ENCODE results near the gene IMMP2L. TPM values are rescaled to one million over a fixed set of nuclear protein-coding genes. Genes with fewer than 3 reads are reported as not detected.
A peak's percentile ranks its signal among the peaks of the same experiment; 100 is the strongest.

Gene IMMP2L
- polyA plus RNA-seq, 1 donor: 21.0 TPM

DNA sequence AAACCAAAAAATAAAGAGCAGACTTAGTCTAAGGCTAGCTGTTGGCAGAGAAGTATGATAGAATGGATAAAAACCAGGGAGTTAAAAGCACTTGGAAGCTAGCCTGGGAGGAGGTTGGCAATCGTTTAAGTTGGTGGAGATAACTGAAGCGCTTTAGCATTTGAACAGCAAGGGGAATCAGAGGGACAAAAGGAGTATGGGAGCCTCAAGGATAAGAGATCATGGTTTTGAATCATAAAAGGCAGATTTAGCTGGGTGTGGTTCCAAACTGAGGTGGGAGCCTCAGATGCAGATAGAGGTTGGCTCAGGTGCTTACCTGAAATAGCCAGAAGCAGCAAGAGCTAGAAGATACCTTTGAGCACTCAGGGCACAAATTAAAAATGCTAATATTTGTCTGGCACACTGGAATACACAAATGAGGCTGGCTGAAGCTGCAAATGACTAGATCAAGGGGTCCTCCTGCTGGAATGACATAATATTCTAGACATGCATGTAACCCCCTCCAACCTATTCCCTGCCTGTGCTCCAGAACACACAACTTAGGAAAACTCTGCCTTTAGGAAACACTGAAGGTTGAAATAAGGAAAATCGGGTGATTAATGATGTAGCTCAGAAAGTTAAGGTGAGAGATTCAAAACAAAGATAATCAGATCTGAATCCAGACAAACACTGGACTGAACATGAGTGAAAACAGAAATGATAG, 843.6 kb downstream of the IMMP2L start:
- DNase-seq: no peak
- H3K36me3 ChIP-seq (ENCODE audit: control insufficient read depth, insufficient read depth, low read length): no peaks in the 10 kb centered on the region
- no peaks in the 10 kb centered on the region for H3K9me3 ChIP-seq (ENCODE audit: control insufficient read depth, low read depth, low read length)
- H3K4me3 ChIP-seq (ENCODE audit: low read length): no peak overlapping the region
- WGBS (ENCODE audit: insufficient coverage, low lambda C conversion rate): 93% methylated on average over 2 of the region's 3 CpGs
- H3K27ac ChIP-seq (ENCODE audit: low read length): no peak overlapping the region
- H3K27me3 ChIP-seq (ENCODE audit: control insufficient read depth, insufficient read depth, low read length): no peaks in the 10 kb centered on the region
- H3K4me1 ChIP-seq (ENCODE audit: control insufficient read depth, insufficient read depth, low read length): no peaks in the 10 kb centered on the region

GRCh38 chr7:110704225-110704624, 858.1 kb downstream of the IMMP2L start:
- H3K4me1 ChIP-seq (ENCODE audit: control insufficient read depth, insufficient read depth, low read length): no peaks in the 10 kb centered on the region
- 100% methylated on average over 1 of the region's 2 CpGs for WGBS (ENCODE audit: insufficient coverage, low lambda C conversion rate)

GRCh38 chr7:110698576-110698975, 863.7 kb downstream of the IMMP2L start:
- Histone ChIP-seq H3K9me3 (ENCODE audit: control insufficient read depth, low read depth, low read length) (no peaks in the 10 kb centered on the region), H3K27me3 (ENCODE audit: control insufficient read depth, insufficient read depth, low read length) (no peaks in the 10 kb centered on the region), H3K36me3 (ENCODE audit: control insufficient read depth, insufficient read depth, low read length) (no peaks in the 10 kb centered on the region), H3K4me1 (ENCODE audit: control insufficient read depth, insufficient read depth, low read length) (no peaks in the 10 kb centered on the region), H3K27ac (ENCODE audit: low read length) (no peak overlapping the region), H3K4me3 (ENCODE audit: low read length) (no peak overlapping the region)
- DNase-seq: no peak
- 100% methylated on average over 2 of the region's 3 CpGs for WGBS (ENCODE audit: insufficient coverage, low lambda C conversion rate)

More at GRCh38 chr7:110704225-110704624, 858.1 kb downstream of the IMMP2L start:
- Histone ChIP-seq H3K4me3 (ENCODE audit: low read length) (no peak overlapping the region), H3K36me3 (ENCODE audit: control insufficient read depth, insufficient read depth, low read length) (no peaks in the 10 kb centered on the region), H3K27ac (ENCODE audit: low read length) (no peak overlapping the region), H3K27me3 (ENCODE audit: control insufficient read depth, insufficient read depth, low read length) (no peaks in the 10 kb centered on the region), H3K9me3 (ENCODE audit: control insufficient read depth, low read depth, low read length) (no peaks in the 10 kb centered on the region)
- no peak for DNase-seq

DNA sequence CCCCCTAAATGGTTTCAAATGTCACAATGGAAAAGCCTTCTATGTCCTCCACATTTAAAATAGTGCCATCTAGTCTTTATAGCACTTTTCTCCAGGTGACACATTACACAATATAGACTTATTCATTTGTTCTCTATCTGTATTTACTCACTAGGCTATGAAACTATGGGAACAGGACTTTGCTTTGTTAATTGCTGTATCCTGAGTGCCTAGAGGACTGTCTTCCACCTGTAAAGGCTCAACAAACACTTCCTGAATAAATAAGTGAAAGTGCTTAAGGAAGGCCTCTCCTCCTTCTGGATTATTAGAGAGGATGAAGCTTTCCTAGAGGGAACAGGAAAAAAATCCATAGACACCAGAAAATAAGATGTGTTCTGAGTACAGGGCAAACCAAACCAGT, 868.9 kb downstream of the IMMP2L start:
- Histone ChIP-seq H3K27ac (ENCODE audit: low read length) (no peak overlapping the region), H3K36me3 (ENCODE audit: control insufficient read depth, insufficient read depth, low read length) (no peaks in the 10 kb centered on the region), H3K9me3 (ENCODE audit: control insufficient read depth, low read depth, low read length) (no peaks in the 10 kb centered on the region), H3K4me1 (ENCODE audit: control insufficient read depth, insufficient read depth, low read length) (peaks cover 2% of the 10 kb centered on the region), H3K27me3 (ENCODE audit: control insufficient read depth, insufficient read depth, low read length) (no peaks in the 10 kb centered on the region), H3K4me3 (ENCODE audit: low read length) (no peak overlapping the region)
- peak; percentile 72 to 90 for DNase-seq

DNA sequence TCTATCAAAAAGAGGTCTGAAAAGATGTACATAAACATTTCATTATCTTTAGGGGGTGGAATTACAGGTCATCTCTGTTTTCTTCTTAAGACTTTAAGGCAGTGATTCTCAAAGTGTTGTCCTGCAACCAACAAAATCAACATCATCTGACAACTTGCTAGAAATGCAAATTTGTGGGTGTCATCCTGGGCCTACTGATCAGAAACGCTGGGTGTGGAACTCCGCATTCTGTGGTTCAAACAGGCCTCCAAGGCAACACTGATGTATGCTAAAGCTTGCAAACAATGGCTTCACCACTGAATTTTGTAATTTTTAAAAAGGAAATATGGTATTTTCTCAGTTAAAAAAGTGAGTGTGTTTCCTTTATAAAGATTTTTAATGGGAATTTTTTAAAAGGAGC, 873.4 kb downstream of the IMMP2L start:
- no peaks in the 10 kb centered on the region for H3K27me3 ChIP-seq (ENCODE audit: control insufficient read depth, insufficient read depth, low read length)
- no peaks in the 10 kb centered on the region for H3K36me3 ChIP-seq (ENCODE audit: control insufficient read depth, insufficient read depth, low read length)
- H3K4me1 ChIP-seq (ENCODE audit: control insufficient read depth, insufficient read depth, low read length): peaks cover 2% of the 10 kb centered on the region
- H3K4me3 ChIP-seq (ENCODE audit: low read length): no peak overlapping the region
- H3K9me3 ChIP-seq (ENCODE audit: control insufficient read depth, low read depth, low read length): no peaks in the 10 kb centered on the region
- DNase-seq: no peak
- H3K27ac ChIP-seq (ENCODE audit: low read length): no peak overlapping the region
- WGBS (ENCODE audit: insufficient coverage, low lambda C conversion rate): no CpG with 5 or more reads among the region's 2 CpGs

- Histone ChIP-seq H3K4me3 (ENCODE audit: low read length) (no peak overlapping the region), H3K4me1 (ENCODE audit: control insufficient read depth, insufficient read depth, low read length) (no peaks in the 10 kb centered on the region), H3K27me3 (ENCODE audit: control insufficient read depth, insufficient read depth, low read length) (no peaks in the 10 kb centered on the region), H3K9me3 (ENCODE audit: control insufficient read depth, low read depth, low read length) (no peaks in the 10 kb centered on the region), H3K27ac (ENCODE audit: low read length) (no peak overlapping the region), H3K36me3 (ENCODE audit: control insufficient read depth, insufficient read depth, low read length) (no peaks in the 10 kb centered on the region)
- DNase-seq: no peak
Measured at GRCh38 chr7:110685899-110686298, 876.4 kb downstream of the IMMP2L start.

DNA sequence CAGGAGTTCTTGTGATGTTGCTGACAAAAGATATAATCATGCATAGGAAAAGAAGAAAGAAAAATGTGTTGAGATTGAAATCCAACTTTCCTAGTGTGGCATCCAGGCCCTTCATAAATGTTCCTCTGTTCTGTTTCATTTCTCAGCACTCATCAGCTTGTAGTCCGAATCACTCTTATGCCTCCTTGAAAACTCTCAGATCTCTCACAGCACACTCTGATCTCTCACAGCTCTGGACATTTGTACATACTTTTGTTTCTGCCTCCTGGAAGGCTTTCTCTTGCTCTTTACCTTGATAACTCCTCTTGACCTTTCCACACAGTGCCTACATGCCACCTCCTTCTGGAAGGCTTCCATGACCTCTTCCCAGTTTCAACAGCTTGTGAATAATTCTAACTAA, 880.4 kb downstream of the IMMP2L start:
- no CpG with 5 or more reads among the region's 1 CpG for WGBS (ENCODE audit: insufficient coverage, low lambda C conversion rate)

GRCh38 chr7:110677405-110677804, 884.9 kb downstream of the IMMP2L start:
- peak in 1 of 2 donors; percentile 6 for DNase-seq
- Histone ChIP-seq H3K27ac (ENCODE audit: low read length) (no peak overlapping the region), H3K4me3 (ENCODE audit: low read length) (no peak overlapping the region), H3K9me3 (ENCODE audit: control insufficient read depth, low read depth, low read length) (no peaks in the 10 kb centered on the region), H3K36me3 (ENCODE audit: control insufficient read depth, insufficient read depth, low read length) (no peaks in the 10 kb centered on the region), H3K27me3 (ENCODE audit: control insufficient read depth, insufficient read depth, low read length) (no peaks in the 10 kb centered on the region), H3K4me1 (ENCODE audit: control insufficient read depth, insufficient read depth, low read length) (no peaks in the 10 kb centered on the region)
- WGBS (ENCODE audit: insufficient coverage, low lambda C conversion rate): 17% methylated on average over 3 of the region's 5 CpGs

More for the DNA sequence above, 880.4 kb downstream of the IMMP2L start:
- Histone ChIP-seq H3K9me3 (ENCODE audit: control insufficient read depth, low read depth, low read length) (no peaks in the 10 kb centered on the region), H3K27me3 (ENCODE audit: control insufficient read depth, insufficient read depth, low read length) (no peaks in the 10 kb centered on the region), H3K4me1 (ENCODE audit: control insufficient read depth, insufficient read depth, low read length) (no peaks in the 10 kb centered on the region), H3K36me3 (ENCODE audit: control insufficient read depth, insufficient read depth, low read length) (no peaks in the 10 kb centered on the region), H3K4me3 (ENCODE audit: low read length) (no peak overlapping the region), H3K27ac (ENCODE audit: low read length) (no peak overlapping the region)
- DNase-seq: no peak

DNA sequence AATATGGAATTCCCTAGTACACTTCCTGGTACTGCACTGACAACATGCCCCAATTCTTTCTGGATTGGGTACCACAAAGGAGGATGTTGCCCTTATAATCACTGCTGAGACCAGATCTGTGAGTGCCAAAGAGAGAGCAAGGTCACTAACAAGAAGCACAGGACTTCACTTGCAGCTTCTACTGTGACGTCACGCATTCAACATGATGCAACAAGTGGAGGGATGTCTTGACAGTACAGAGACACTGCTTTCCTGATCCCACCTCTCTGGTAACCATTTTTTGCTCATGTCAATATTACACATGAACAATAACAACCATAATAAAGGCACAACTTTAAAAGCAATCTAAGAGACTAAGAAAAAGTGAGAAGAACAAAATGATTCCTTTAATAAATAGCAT, 885.5 kb downstream of the IMMP2L start:
- Histone ChIP-seq H3K9me3 (ENCODE audit: control insufficient read depth, low read depth, low read length) (no peaks in the 10 kb centered on the region), H3K36me3 (ENCODE audit: control insufficient read depth, insufficient read depth, low read length) (no peaks in the 10 kb centered on the region), H3K4me3 (ENCODE audit: low read length) (no peak overlapping the region), H3K4me1 (ENCODE audit: control insufficient read depth, insufficient read depth, low read length) (no peaks in the 10 kb centered on the region), H3K27me3 (ENCODE audit: control insufficient read depth, insufficient read depth, low read length) (no peaks in the 10 kb centered on the region), H3K27ac (ENCODE audit: low read length) (no peak overlapping the region)
- WGBS (ENCODE audit: insufficient coverage, low lambda C conversion rate): no CpG with 5 or more reads among the region's 2 CpGs
- DNase-seq: no peak

DNA sequence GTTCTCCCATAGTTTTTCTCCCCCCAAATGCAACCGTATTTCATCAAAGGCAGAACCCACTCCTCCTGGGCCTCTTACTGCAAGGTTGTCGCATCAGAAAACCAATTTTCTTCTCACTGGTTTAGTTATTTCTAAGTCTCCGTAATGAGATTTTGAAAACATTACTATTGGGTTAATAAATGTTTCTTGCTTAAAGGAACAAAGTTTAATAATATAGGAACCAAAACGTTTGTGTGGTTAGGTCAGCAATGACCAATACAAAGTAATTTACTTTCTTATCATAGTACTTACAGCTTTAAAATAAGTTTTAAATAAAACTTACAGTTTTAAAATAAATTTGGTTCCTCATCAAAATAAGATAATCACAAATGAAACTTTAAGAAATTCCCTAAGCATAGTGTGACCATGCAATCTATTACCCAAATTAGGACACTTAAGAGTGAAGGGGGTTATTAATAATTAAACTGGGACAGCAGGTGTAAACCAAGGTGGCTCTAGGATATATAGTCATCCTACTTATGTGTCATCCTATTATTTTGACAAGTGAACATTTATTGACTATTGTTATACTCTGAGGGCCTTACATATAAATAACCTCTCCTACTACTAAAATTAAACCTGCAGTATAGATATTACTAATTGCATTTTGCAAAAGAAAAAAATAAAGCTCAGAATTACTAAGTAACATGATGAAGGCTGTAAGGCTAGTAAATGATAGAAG, 886.7 kb downstream of the IMMP2L start:
- no peak for DNase-seq
- no peaks in the 10 kb centered on the region for H3K9me3 ChIP-seq (ENCODE audit: control insufficient read depth, low read depth, low read length)
- H3K27ac ChIP-seq (ENCODE audit: low read length): no peak overlapping the region
- no peak overlapping the region for H3K4me3 ChIP-seq (ENCODE audit: low read length)
- WGBS (ENCODE audit: insufficient coverage, low lambda C conversion rate): 100% methylated on average over 2 of the region's 4 CpGs
- no peaks in the 10 kb centered on the region for H3K4me1 ChIP-seq (ENCODE audit: control insufficient read depth, insufficient read depth, low read length)
- H3K36me3 ChIP-seq (ENCODE audit: control insufficient read depth, insufficient read depth, low read length): no peaks in the 10 kb centered on the region
- H3K27me3 ChIP-seq (ENCODE audit: control insufficient read depth, insufficient read depth, low read length): no peaks in the 10 kb centered on the region

DNA sequence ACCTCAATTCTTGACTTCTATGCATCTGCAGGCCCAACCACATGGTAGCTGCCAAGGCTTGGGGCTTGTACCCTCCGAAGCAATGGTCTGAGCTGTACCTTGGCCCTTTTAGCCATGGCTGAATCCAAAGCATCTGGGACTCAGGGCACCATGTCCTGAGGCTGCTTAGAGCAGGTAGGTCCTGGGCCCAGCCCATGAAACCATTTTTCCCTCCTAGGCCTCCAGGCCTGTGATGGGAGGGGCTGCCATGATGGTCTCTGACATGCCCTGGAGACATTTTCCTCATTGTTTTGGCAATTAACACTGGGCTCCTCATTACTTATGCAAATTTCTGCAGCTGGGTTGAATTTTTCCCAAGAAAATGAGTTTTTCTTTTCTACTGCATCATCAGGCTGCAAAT, 889.1 kb downstream of the IMMP2L start:
- Histone ChIP-seq H3K36me3 (ENCODE audit: control insufficient read depth, insufficient read depth, low read length) (no peaks in the 10 kb centered on the region), H3K27ac (ENCODE audit: low read length) (no peak overlapping the region), H3K27me3 (ENCODE audit: control insufficient read depth, insufficient read depth, low read length) (no peaks in the 10 kb centered on the region), H3K4me3 (ENCODE audit: low read length) (no peak overlapping the region), H3K9me3 (ENCODE audit: control insufficient read depth, low read depth, low read length) (no peaks in the 10 kb centered on the region), H3K4me1 (ENCODE audit: control insufficient read depth, insufficient read depth, low read length) (no peaks in the 10 kb centered on the region)
- DNase-seq: no peak
- WGBS (ENCODE audit: insufficient coverage, low lambda C conversion rate): no CpG with 5 or more reads among the region's 1 CpG
